Ectodermal cell (in vitro differentiated cells): ENCODE measurements around the gene GRAMD2A. TPM values are rescaled to one million over a fixed set of nuclear protein-coding genes. Genes with fewer than 3 reads are reported as not detected.
A peak's percentile ranks its signal among the peaks of the same experiment; 100 is the strongest.

Experiments
- H3K27ac ChIP-seq: 2 replicates; pipeline ENCODE4 v1.7.0; 2013; ENCODE audit warnings: mild to moderate bottlenecking, low read depth, low read length; ENCODE audit not compliant: insufficient read depth, poor library complexity, severe bottlenecking
- H3K27me3 ChIP-seq: 2 replicates; pipeline ENCODE4 v1.7.0; 2013; ENCODE audit warnings: mild to moderate bottlenecking, low read length; ENCODE audit not compliant: insufficient read depth, control insufficient read depth, poor library complexity, severe bottlenecking
- H3K36me3 ChIP-seq: one replicate; pipeline ENCODE4 v1.7.0; 2013; ENCODE audit warnings: low read length; ENCODE audit not compliant: control insufficient read depth, insufficient read depth
- H3K4me1 ChIP-seq: one replicate; pipeline ENCODE4 v1.7.0; 2013; ENCODE audit warnings: low read length; ENCODE audit not compliant: control insufficient read depth, insufficient read depth
- H3K4me3 ChIP-seq: 2 replicates; pipeline ENCODE4 v1.7.0; 2013; ENCODE audit warnings: low read depth, low read length, control low read depth; ENCODE audit not compliant: insufficient read depth
- H3K9me3 ChIP-seq: 2 replicates; pipeline ENCODE4 v1.7.0; 2013; ENCODE audit warnings: mild to moderate bottlenecking, low read length, moderate library complexity; ENCODE audit not compliant: control insufficient read depth
- WGBS, 2 experiments: methylation state at CpG; one replicate each; pipeline ENCODE4 v1.1.7; 2013; ENCODE audit warnings: missing lambda C conversion rate in 2 of 2; 5-methylcytosine and 5-hydroxymethylcytosine counted together
- polyA plus RNA-seq, 4 experiments: library from polyadenylated mRNA; stranded (reverse); fragments of 50-300 nt; gene quantifications; one replicate each; pipeline ENCODE4 v1.2.3, GENCODE V29; 2013

Gene GRAMD2A
- polyA plus RNA-seq (2013, experiment 1 of 4), result 2.0 TPM
- polyA plus RNA-seq (2013, experiment 2 of 4), result 0.75 TPM
- 0.32 TPM for polyA plus RNA-seq (2013, experiment 3 of 4)
- 1.5 TPM for polyA plus RNA-seq (2013, experiment 4 of 4)

DNA sequence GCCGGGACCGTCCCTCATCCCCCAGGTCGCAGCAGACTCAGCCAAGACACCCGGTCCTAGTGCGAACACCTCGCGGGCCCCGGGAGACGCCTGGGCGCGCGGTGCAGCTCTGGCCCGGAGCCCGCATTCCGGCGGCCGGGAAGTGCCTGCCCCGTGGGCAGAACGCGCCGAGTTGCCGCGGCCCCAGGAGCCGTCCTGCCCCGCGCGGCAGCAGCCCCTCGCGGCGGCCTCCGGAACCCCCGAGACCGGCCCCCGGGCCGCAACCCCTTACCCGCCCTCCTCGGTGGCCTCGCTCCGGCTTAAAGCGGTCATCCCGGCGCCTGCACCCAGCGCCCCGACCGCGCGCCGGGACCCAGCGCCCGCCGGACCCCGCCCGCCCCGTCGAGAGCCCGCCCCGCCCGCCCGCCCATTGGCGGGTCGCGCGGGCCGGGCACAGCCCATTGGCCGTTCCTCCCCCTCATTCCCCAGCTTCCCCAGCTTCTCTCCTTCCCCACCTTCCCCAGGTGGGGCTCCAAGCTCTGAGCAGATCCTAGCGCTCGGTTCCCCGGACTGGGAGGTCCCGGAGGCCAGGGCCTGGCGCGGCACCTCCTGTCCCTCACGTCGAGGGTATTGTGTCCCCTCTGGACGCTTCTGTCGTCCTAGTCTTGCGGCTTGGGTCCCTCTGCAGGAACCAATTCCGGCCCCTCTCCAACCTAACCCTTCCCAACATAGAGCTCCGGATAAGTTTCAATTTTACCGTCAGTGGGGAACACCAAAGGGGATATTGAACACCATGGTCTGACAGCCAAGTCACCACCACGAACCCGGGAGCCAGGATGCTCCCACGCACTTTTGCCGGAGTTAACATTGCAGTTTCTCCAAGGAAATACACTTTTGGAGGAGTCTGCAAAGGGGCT is at the start of gene GRAMD2A:
GRAMD2A (minus strand) TSS at position 328 of the 896 bp plus-strand sequence.
- WGBS, 2 experiments, result 9% methylated on average over 80 to 83 of the region's 83 CpGs
- peaks cover 46% of the 10 kb centered on the region for H3K27me3 ChIP-seq
- peaks cover 27% of the 10 kb centered on the region for H3K36me3 ChIP-seq

GRCh38 chr15:72242775-72243370 is 45.3 kb upstream of the GRAMD2A start:
- H3K27ac ChIP-seq, result peak overlapping the region; percentile 18
- peaks cover 66% of the 10 kb centered on the region for H3K27me3 ChIP-seq
- WGBS, 2 experiments, result 9 to 14% methylated on average over 2 of the region's 2 CpGs
- H3K36me3 ChIP-seq, result peaks cover 21% of the 10 kb centered on the region
- H3K4me3 ChIP-seq, result no peak overlapping the region
- peaks cover 15% of the 10 kb centered on the region for H3K4me1 ChIP-seq
- no peaks in the 10 kb centered on the region for H3K9me3 ChIP-seq

More for the DNA sequence above, at the start of gene GRAMD2A:
- Histone ChIP-seq H3K4me1 (peaks cover 3% of the 10 kb centered on the region), H3K4me3 (peak within 1 kb of the TSS; percentile 28), H3K27ac (no peak within 1 kb of the TSS), H3K9me3 (no peaks in the 10 kb centered on the region)

DNA sequence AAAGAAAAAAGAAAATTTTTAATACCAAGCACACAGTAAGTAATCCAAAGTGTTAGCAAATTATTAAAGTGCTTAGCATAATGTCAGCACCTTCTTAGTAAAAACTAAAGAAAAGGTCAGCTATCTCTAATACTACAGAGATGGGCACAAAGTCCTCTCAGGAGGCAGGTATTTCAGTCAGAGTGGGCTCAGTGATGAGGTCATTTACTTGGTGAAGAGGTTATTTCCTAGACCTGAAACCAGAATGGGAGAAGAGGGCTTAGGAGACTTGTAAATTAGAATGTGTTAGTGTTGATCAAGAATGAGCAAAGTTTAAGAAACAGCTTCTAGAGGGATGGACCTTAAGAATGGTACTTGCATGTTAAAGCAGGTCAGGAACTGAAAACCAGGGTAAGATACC is 42.1 kb upstream of the GRAMD2A start:
- H3K36me3 ChIP-seq, result peaks cover 21% of the 10 kb centered on the region
- H3K9me3 ChIP-seq, result no peaks in the 10 kb centered on the region
- H3K27me3 ChIP-seq, result peaks cover 81% of the 10 kb centered on the region
- H3K4me1 ChIP-seq, result peaks cover 15% of the 10 kb centered on the region
- H3K4me3 ChIP-seq, result no peak overlapping the region
- H3K27ac ChIP-seq, result no peak overlapping the region

GRCh38 chr15:72238586-72238985 is 41.0 kb upstream of the GRAMD2A start:
- Histone ChIP-seq H3K4me3 (no peak overlapping the region), H3K4me1 (peaks cover 11% of the 10 kb centered on the region), H3K36me3 (peaks cover 21% of the 10 kb centered on the region), H3K9me3 (no peaks in the 10 kb centered on the region), H3K27me3 (peaks cover 82% of the 10 kb centered on the region), H3K27ac (no peak overlapping the region)
- WGBS, 2 experiments, result 88 to 93% methylated on average over 3 of the region's 3 CpGs

GRCh38 chr15:72237853-72238224 is 40.3 kb upstream of the GRAMD2A start:
- peaks cover 21% of the 10 kb centered on the region for H3K36me3 ChIP-seq
- no peaks in the 10 kb centered on the region for H3K9me3 ChIP-seq
- H3K4me1 ChIP-seq, result peaks cover 7% of the 10 kb centered on the region
- H3K27ac ChIP-seq, result no peak overlapping the region
- WGBS, 2 experiments, result 57 to 100% methylated on average over 1 of the region's 1 CpG
- peaks cover 89% of the 10 kb centered on the region for H3K27me3 ChIP-seq
- no peak overlapping the region for H3K4me3 ChIP-seq

DNA sequence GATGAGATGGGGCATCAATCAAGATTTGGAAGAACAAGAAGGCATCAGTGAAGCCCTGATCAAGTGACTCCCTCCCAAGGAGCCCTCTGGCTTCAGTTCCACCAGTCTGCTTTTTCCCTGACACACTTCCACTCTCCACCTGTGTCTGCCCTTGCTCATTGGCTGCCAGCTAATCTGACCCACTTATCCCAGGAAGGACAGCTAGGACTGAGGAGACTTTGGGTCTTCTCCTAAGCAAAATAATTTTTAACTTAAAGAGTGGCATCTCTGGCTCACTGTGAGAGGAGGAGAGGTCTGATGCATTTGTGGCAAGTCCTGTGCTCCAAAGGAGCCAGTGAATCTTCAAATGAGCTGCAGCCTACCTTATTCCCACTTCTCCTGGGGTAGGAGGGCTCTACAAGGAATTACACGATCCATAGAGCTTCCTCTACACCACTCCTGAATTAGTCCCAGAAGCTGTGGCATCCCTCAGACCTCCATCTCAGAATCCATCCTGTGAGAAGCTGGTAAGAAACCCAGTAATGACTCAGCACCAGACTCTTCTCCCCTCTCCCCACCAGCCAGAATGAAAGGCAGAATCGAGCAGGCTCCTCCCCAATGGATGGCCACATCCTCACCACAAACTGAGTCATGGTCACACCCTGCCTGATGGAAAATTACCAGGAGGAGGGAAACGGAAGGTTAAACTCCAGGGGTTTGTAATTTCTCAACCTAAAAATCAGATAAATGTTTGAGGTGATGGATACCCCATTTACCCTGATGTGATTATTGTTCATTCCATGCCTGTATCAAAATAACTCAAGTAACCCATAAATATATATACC is 39.7 kb upstream of the GRAMD2A start:
- Histone ChIP-seq H3K27me3 (peaks cover 95% of the 10 kb centered on the region), H3K27ac (no peak overlapping the region), H3K36me3 (peaks cover 20% of the 10 kb centered on the region), H3K4me1 (peaks cover 7% of the 10 kb centered on the region), H3K4me3 (no peak overlapping the region), H3K9me3 (no peaks in the 10 kb centered on the region)
- WGBS, 2 experiments, result 55 to 57% methylated on average over 3 of the region's 3 CpGs

DNA sequence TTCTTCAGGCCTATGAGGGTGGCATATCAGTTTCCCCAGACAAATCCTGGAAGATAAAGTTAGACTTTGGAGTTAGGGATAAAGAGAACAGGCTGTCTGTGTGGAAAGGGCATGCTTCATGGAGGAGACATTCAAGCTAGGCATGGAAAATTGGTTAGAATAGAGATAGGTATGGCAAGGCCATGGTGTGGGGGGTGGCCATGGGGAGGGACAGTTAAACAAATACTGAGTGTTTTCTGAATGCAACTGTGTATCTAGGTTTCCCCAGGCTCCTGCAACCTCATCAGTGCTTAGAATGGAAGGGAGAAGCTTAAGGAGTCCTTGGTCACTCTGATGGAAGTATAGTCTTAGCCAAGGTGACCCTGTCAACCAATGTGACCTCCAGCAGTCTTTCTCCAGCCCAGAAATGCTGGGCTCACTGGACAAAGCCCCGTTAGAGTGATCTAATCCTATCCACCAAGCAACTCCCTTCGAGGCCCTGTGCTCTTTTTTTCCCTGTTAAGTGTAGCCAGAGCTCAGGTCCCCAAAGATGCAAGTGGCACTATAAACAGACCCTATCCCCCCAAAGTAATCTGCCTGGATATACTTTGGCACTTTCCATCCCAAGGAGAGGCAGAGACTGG is 38.9 kb upstream of the GRAMD2A start:
- H3K36me3 ChIP-seq, result peaks cover 13% of the 10 kb centered on the region
- peaks cover 93% of the 10 kb centered on the region for H3K27me3 ChIP-seq
- no peaks in the 10 kb centered on the region for H3K9me3 ChIP-seq
- WGBS, 2 experiments, result 88 to 95% methylated on average over 2 of the region's 2 CpGs
- no peak overlapping the region for H3K27ac ChIP-seq
- no peak overlapping the region for H3K4me3 ChIP-seq
- peaks cover 3% of the 10 kb centered on the region for H3K4me1 ChIP-seq

DNA sequence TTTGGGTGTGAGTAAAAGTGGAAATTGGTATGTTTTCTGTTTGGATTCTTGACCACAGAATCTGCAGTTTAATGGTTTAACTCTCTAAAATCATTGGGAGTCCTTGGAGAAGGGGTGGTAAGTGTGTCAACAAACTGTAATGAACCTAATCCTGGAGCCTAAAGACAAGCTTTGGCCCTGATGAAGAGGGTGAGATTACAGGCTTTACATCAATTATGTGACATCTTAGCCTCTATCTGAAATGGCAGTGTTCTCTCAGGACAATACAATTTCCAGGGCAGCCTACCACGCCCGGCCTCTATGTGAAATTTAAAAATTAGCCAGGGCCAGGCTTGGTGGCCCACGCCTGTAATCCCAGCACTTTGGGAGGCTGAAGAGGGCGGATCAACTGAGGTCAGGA is 37.7 kb upstream of the GRAMD2A start:
- Histone ChIP-seq H3K27me3 (peaks cover 81% of the 10 kb centered on the region), H3K27ac (no peak overlapping the region)
- WGBS, 2 experiments, result 87 to 91% methylated on average over 4 of the region's 4 CpGs

DNA sequence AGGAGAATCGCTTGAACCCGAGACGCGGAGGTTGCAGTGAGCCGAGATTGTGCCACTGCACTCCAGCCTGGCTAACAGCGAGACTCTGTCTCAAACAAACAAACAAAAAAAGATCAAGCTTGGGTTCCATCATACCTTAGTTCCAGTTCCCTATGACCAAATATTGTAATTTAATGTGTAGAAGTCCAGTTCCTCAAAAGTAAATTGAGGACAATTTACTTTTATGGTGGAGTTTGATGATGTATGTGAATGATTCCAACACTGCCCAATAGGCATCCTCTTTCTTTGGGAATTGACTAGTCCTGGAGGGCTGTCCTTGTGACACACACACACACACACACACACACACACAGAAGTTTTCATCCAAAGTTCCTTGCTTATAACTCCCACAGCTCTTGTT is 36.2 kb upstream of the GRAMD2A start:
- H3K36me3 ChIP-seq, result no peaks in the 10 kb centered on the region
- no peak overlapping the region for H3K4me3 ChIP-seq
- 96% methylated on average over 6 of the region's 6 CpGs for WGBS, 2 experiments
- H3K9me3 ChIP-seq, result no peaks in the 10 kb centered on the region
- peaks cover 66% of the 10 kb centered on the region for H3K27me3 ChIP-seq
- H3K4me1 ChIP-seq, result peaks cover 9% of the 10 kb centered on the region
- no peak overlapping the region for H3K27ac ChIP-seq

More for the DNA sequence above, 37.7 kb upstream of the GRAMD2A start:
- Histone ChIP-seq H3K4me3 (no peak overlapping the region), H3K4me1 (peaks cover 3% of the 10 kb centered on the region), H3K36me3 (peaks cover under 1% of the 10 kb centered on the region), H3K9me3 (no peaks in the 10 kb centered on the region)
